NCI-H2196 treated with DMSO at 0.1 percent for 48 hours (cell line): ENCODE data around the gene PTPMT1.
"Not testable (repeated sequence)": the region's sequence is repeated elsewhere in the genome, so short reads cannot be mapped to it uniquely, and the experiment has no call there.

Source experiments
- DNase-seq: peaks from one replicate; lab custom pipeline; 2025; ENCODE audit not compliant: unreplicated experiment; lab: John Stamatoyannopoulos, UW

The PTPMT1 gene, protein sequence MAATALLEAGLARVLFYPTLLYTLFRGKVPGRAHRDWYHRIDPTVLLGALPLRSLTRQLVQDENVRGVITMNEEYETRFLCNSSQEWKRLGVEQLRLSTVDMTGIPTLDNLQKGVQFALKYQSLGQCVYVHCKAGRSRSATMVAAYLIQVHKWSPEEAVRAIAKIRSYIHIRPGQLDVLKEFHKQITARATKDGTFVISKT

DNA sequence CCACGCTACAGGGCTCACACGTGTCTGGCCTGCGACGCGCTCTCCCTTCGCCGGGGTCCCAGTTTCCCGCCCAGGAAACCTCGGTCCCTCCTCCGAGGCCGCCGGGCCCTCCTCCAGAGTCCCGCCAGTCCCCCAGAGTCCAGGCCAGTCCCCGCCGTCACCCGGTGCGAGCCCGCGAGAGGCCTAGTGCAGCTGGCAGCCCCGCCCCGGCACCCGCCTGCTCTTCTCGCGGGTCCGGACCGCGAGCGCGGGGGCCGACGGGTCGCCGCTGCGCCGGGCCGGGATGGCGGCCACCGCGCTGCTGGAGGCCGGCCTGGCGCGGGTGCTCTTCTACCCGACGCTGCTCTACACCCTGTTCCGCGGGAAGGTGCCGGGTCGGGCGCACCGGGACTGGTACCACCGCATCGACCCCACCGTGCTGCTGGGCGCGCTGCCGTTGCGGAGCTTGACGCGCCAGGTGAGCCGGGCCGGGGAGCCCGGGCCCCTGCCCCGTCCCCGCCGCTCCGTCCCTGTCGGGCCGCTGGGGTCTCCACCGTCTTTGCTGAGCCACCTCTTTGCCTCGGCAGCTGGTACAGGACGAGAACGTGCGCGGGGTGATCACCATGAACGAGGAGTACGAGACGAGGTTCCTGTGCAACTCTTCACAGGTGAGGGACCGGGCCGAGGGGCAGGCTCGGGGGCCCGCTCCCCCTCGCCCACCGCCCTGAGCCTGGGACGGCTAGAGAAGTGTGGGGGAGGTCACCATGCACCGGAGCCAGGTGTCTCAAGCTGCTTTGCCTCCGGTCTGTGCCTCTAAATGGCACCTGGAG, at the start of gene PTPMT1:
PTPMT1 (plus strand) TSS at position 260 of the 809 bp plus-strand sequence; CDS start at position 284, 24 bp downstream.
- DNase-seq = peak; percentile 47

DNA sequence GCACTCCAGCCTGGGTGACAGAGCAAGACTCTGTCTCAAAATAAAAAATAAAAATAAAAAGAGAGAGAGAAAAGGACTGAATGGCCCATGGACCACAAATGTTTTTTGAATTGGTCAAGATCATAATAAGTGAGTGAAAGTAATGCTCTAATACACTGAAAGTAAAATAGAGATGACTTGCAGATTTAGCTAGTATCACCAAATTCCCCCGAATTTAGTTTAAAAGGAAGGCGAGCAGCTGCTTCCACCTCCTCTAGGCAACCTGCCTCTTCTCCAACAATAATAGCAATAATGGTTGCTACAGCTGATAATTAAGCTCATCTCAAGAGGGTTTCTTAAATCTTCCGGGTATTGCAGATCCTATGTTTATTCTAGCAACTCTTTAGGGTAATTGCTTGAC, 49.2 kb upstream of the PTPMT1 start:
- DNase-seq = no peak

DNA sequence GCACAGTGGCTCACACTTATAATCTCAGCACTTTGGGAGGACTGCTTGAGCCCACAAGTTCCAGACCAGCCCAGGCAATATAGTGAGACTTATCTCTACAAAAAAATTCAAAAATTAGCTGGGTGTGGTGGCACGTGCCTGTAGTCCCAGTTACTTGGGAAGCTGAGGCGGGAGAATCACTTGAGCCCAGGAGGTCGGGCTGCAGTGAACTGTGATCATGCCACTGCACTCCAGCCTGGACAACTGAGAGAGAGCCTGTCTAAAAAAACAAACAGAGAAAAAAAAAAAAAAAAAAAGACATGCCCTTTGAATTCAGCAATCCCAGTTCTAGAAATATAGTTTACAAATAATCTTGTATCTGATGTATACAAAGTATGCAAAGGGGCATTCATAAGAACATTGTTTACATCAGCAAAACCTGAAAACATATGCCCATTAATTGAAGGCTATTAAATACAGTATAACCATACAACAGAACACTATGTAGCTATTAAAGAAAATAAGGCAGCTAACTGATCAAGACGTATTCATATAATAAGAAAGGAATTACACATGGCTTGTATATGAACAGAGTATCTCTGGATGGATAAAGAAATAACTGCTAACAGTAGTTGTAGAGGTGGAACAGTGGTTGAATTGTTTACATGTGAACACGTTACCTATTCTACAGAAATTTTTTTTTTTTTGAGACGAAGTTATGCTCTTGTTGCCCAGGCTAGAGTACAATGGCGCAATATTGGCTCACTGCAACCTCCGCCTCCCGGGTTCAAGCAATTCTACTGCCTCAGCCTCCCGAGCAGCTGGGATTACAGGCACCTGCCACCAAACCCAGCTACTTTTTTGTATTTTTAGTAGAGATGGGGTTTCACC, 48.2 kb upstream of the PTPMT1 start:
- DNase-seq = no peak

DNA sequence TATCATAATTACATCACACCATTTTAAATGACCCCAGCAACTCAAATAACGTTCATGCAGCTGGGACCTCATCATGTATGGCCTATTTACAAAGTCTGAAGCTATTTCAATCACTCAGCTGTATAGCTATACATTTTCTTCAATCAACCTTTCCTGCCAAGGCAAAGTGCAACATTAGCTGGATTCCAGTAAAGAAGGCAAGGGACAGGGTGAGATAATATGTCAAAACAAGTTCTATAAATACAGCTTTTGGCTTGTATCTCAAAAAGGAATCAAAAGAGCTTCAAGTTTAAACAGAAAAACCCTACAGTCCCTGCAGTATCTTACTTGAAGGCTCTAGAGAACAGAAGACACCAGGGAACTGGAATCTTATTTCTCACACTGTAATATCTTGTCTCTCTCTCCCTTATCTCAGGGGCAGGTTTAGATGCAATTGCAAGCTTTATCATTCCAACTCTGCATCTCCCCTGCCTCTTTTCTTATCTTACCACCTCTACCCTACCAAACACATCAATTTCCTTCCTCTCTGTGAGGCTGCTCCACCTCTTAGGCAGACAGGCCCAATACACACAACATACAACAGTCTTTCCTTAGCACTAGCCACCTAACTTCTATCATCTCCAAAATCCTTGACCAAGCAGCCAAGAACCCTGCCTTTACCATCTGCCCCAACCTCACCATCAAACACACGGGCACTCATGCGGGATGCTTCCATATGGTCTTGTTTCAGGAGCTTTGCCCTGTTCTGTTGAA, 47.0 kb upstream of the PTPMT1 start:
- no peak for DNase-seq

DNA sequence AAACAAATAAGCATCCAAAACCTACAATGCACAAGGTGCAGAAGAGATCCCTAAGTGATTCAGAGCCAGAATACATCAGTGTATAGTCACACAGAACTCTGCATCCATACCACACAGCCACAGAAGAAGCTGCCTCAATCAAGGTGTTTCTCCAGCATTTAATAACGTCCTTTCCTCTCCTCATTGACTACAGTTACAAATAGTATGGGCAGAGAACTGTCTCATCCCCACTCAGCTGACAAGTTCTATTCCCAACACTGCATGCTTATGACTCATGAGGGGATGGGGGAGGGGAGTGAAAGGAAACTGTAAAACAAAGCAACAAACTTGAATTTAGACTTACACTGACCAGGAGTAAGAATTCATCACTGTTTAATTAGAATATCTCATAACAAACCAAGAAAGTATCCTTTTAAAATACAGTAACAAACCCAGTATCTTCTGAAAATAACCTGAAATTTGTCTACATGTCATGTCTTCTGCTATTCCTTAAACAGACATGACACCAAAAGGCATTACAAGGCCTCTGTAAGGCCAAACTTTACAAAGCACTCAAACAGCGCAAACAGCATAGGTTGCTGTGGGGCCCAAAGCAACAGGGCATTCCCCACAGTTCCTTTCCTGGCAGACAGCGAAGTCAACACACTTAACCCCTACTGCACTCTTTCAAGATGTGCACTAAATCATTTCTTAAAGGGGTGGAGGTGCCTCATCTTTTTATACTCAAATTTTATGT, 41.7 kb upstream of the PTPMT1 start:
- no peak for DNase-seq

DNA sequence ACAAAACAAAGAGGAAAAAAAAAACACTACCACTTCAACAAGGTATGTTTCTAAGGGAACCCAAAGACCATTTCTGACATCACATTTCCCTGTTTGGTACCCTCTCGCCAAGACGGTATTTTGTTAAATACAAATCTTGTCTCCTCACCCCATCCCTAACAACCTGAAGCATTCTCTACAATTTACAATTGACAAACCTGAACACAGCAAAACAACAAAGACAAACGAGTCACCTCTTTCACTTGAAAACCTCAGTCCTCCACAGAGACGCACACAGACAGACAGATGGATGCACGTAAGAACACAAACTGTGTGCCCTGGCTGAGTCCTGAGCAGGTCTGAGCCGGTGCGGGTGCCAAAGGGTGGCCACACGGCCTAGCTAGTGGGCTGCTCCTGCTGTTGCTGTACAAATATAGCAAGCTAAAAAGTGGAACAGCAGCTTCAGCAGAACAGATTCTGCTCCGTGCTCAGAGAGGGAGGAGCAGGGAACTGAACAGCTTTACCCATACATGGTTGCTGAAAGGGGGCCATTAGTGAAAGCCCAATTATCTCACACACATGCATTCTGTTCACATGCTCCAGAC, 41.0 kb upstream of the PTPMT1 start:
- no peak for DNase-seq

DNA sequence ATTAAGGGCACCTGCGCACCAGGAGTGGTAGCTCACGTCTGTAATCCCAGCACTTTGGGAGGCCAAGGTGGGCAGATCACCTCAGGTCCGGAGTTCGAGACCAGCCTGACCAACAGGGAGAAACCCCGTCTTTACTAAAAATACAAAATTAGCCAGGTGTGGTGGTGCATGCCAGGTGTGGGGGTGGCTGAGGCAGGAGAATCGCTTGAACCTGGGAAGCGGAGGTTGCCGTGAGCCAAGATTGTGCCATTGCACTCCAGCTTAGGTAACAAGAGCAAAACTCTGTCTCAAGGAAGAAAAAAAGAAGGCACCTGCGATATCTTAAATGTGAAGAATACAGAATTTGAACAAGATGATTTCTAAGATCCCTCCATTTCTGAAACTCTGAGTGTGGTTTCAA, 39.4 kb upstream of the PTPMT1 start:
- DNase-seq = not testable (repeated sequence)

DNA sequence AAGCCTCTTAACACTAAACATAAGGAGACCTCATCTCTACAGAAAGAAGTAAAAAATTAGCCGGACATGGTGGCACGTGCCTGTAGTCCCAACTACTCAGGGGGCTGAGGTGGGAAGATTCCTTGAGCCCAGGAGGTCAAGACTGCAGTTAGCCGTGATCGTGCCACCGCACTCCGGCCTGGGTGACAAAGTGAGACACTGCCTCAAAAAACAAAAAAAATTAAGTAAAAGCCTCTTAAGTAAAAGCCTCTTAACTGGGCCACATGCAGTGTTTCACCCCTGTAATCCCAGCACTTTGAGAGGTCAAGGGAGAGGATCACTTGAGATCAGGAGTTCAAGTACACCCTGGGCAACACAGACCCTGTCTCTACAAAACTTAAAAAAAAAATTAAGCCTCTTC, 38.2 kb upstream of the PTPMT1 start:
- DNase-seq = no peak

DNA sequence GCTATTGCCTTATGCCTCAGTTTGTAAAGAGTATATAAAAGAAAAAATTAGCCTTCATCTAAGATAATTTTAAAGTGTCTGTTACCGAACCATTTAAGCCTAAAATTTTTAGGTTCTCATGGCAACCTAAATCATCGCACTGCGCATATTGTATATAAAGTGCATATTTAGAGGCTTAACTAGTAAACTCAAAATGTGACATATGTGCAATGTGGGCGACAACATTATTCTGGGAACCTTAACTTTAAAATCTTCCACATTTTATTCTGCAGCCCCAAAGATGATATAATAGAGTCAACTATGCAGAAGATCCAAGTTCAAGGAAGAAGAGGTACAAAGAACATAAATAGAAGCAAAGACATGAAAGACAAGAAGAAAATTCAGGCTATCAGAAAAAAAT, 35.4 kb upstream of the PTPMT1 start:
- DNase-seq = no peak

DNA sequence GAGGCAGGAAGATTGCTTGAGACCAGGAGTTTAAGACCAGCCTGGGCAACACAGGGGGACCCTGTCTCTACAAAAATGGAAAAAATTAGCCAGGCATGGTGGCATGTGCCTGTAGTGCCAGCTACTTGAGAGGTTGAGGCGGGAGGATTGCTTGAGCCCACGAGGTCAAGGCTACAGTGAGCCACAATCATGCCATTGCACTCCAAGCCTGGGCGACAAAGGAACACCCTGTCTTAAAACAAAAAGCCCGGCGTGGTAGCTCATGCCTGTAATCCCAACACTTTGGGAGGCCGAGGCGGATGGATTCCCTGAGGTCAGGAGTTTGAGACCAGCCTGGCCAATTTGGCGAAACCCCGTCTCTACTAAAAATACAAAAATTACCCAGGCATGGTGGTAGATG, 34.7 kb upstream of the PTPMT1 start:
- not testable (repeated sequence) for DNase-seq

DNA sequence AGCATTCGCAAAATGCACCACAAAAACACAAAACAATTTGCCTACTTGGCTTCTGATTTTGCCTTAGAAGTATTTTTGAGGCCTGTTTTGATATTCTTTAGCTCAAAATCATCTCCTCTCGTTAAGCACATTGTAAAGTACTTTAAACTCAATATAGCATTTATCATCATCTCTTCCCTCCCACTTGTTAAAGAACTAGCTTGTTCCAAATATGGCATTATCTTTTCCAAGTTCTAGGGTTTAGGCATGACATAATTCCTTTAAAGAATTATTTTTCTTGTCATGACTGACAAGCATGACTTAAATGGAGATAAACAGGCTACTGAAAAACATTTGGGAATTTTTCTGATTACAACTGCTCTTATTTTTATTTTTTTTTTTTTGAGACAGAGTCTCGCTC, 33.7 kb upstream of the PTPMT1 start:
- DNase-seq = no peak

DNA sequence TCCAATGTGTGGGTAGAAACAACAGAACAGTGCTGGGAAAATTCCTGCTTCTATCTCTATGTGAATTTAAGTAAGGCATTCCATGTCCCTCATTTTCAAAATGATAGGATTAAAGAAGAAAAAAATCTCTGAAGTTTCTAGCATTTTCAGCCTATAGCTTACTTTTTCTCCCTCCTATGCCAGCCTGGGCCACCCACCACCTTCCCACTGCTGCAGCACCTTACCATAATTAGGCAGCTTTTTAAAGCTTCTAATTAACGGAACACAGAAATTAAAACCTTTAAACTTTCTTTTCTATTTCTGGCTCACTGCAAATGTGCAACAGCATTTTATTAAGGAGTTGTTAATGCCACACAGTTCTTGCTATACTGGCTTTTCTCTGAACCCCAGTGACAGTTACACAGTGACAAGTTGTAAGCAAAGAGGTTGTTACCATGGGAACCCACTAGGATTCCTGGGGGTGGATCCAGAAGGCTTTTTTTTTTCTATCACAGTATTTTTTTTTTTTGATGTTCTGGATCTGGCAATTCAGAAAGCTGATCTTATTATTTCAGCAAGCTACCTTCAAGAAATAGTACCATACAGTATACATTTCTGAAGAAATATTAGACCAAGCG, 32.7 kb upstream of the PTPMT1 start:
- DNase-seq = no peak

DNA sequence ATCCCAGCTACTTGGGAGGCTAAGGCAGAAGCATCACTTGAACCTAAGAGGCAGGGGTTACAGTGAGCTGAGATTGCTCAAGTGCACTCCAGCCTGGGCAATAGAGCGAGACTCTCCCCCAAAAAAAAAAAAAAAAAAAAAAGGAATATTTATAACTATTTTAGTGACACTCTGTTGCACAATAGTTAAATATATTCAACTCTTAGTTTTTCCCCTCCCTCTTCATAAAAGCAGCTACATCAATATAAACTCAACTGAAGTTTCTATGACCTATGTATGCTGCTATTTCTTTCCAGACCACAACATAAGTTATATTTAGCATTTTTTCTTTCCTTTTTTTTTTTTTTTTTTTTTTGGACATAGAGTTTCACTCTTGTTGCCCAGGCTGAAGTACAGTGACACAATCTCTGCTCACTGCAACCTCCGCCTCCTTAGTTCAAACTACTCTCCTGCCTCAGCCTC, 31.7 kb upstream of the PTPMT1 start:
- DNase-seq = no peak

DNA sequence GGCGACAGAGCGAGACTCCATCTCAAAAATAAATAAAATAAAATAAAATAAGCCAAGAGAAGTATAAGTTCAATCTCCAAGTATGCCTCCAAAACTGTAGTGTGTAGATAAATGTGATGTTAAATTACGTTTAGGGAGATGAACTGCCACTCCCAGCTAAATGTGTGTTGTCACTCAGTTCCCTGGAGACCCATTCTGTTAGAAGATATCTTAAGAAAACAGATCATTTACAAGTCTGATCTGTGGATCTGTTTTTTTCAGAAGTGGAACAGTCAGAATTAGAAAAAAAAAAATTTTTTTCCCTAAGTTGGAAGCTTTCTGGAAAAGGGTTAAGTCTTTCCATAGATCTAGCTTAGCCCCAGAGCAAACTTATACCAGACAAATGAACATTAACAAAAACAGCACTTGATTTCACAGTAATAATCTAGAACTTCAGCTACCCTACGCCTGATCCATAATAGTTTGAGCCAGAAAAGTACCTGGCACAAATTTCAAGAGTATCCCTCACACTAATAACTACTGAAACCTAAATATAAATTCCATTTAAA, 30.6 kb upstream of the PTPMT1 start:
- no peak for DNase-seq

DNA sequence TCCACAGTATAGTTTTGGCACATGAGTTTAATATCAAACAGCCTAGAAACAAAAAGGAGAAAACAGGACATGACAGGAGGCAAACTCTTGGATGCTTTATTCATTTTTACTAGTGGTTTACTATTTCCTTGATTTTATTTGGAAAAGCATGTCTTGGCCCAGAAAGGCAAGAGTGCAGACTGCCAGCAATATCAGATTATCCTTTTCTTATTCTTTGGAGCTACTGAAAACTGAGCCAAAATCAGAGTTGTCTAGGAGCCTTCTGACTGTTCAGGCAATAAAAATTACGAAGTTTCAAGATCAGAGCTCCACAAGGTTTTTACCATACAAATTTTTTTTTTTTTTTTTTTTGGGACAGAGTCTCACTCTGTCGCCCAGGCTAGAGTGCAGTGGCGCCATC, 28.5 kb upstream of the PTPMT1 start:
- DNase-seq = no peak

DNA sequence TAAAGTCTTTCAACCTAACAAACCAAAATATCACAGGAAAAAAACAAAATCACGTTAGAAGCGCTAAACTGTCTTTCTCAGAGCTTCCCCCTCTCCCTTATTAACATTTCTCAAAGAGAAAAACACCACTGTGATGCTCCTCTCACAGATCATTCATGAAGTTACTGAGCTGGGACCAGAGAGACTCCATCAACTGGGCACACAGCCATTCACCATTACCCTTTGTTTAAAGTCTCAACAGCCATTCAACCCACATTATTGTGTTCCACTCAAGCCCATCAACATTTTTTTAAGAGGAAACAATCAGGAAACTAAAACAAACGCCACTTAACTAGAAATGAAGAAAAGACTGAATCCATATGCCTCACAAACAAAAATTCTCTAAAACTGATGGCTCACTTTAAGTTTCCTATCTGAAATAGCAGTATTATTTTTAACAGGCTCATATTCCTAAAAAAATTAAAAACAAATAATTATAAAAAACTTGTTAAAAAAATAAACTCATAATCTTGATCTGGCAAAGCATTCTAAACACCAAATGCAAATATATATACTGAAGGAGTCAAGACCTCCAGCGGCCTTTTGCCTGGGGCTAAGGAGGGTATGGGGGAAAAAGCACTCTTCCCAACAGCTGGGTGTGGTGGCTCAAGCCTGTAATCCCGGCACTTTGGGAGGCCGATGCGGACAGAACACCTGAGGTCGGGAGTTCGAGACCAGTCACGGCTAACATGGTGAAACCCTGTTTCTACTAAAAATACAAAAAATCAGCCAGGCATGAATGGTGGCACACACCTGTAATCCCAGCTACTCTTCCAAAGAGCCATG, 26.4 kb upstream of the PTPMT1 start:
- DNase-seq = peak; percentile 50

DNA sequence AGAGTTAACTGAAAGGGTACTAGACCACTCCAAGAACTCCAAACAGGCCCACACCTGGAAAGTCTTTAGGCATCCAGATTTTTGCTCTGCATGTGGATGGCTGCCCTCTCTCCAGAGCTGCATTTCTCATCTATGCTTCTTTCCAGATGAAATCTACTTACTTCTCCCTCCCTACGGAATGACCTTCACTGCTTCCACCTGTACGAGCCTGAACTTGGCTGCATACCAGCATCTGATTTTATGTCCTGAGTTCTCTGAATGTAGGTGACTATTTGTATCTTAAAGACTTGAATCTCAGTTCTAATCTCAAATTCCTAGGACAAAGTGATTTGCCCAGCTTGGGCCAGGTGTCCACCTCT, 25.7 kb upstream of the PTPMT1 start:
- no peak for DNase-seq

DNA sequence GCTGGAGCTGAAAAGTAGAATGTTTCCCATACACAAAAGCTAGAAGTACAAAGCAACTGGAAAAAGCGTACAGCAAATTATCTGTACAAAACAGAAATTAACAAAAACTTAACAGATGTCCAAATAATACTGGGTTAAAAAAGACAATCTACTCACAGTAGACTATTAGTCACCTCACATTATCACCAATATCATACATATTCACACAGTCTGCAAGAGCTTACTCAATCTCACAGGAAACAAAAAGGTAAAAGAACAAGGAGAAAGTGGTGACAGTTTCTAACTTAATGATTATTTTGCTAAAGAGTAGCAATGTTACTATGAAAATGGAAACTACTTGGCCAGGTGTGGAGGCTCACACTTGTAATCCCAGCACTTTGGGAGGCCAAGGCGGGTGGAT, 24.3 kb upstream of the PTPMT1 start:
- no peak for DNase-seq
